Glomerular endothelial cell (primary cell): ENCODE data around the gene UBA52. TPM values are rescaled to one million over a fixed set of nuclear protein-coding genes. Genes with fewer than 3 reads are reported as not detected.
"Not testable (repeated sequence)": the region's sequence is repeated elsewhere in the genome, so short reads cannot be mapped to it uniquely, and the experiment has no call there.

Experiments used
- DNase-seq: peaks from one replicate; pipeline ENCODE4 v3.0.0-alpha.2; 2011; ENCODE audit warnings: low read depth, low spot score; ENCODE audit errors: extremely low read depth
- total RNA-seq: library from RNA; depleted of rRNA; stranded (reverse); fragments of >200 nt; gene quantifications from 2 replicates; pipeline ENCODE4 v1.2.3, GENCODE V29; 2015

Gene UBA52
- total RNA-seq, 1 donor from 2014 or later: 730 TPM

DNA sequence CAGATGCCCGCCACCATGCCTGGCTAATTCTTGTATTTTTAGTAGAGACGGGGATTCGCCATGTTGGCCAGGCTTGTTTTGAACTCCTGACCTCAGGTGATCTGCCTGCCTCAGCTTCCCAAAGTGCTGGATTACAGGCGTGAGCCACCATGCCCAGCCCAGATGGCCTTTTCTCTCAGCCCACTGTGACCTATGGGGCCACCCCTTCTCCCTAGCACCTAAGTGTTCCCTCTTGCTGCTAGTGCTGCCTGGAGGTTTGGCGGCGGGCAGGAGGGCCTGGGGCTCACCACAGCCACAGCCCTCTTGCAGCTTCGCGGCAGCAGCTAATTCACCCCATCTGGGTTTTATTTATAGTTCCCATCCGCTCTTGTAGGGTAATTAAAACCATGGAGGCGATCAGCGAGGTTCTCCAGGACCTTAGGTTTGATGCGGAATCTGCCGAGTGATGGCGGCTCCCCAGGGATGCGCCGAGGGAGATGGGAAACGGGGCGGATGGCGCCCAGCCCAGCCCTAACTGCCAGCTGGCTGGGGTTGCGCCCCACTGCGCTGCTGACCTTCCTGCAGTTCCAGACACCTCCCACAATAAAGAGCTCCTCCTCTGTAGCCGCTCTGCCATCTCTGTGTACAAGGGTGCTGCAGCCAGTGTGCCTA is 20.2 kb downstream of the UBA52 start:
- no peak for DNase-seq

DNA sequence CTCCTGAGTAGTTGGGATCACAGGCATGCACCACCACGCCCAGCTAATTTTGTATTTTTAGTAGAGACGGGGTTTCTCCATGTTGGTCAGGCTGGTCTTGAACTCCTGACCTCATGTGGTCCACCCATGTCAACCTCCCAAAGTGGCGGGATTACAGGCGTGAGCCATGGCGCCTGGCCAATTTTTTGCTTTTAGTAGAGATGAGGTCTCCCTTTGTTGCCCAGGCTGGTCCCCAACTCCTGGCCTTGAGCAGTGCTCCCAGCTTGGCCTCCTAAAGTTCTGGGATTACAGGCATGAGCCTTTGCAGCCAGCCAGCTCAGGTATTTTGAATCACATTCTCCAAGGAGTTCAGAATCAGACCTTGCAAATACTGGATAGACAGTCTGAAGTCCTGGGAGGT is 21.1 kb downstream of the UBA52 start:
- not testable (repeated sequence) for DNase-seq

- no peak for DNase-seq
Observed at GRCh38 chr19:18593367-18594095, 21.9 kb downstream of the UBA52 start.

DNA sequence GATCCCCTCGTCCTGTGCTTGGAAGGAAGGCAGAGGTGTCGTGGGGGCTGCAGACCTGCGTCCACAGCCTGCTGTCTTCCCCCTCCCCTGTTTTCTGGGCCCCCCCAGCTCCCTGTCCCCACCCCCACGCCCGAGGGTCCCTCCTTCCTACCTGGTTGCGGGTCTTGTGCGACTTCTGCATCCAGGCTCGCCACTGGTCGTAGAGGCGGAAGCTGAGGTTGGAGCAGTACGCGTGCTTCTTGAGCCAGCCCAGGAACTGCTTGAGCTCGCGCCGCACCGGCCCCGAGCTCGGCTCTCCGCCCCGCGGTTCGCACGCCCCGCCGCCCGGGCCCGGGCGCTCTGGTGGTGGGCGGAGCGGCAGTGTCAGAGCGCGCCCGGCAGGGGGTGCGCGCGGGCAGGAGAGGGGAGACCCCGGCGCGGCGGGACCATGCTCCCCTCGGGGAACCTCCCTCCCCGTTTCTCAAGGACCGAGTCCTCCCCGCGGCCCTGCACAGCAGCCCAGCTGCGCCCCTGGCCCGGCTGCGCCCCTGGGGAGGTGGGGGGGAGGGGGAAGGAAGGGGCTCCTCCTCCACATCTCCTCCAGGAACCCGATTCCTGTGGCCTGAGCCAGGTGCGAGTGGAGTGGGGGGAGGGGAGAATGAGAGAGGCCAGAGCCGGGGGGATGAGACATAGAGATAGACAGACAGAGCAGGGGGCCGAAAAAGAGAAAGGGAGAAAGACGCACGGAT is 22.6 kb downstream of the UBA52 start:
- DNase-seq: no peak

- no peak for DNase-seq
Observed at GRCh38 chr19:18594824-18595373, 23.2 kb downstream of the UBA52 start.

- no peak for DNase-seq
Observed at GRCh38 chr19:18595475-18595874, 23.8 kb downstream of the UBA52 start.

DNA sequence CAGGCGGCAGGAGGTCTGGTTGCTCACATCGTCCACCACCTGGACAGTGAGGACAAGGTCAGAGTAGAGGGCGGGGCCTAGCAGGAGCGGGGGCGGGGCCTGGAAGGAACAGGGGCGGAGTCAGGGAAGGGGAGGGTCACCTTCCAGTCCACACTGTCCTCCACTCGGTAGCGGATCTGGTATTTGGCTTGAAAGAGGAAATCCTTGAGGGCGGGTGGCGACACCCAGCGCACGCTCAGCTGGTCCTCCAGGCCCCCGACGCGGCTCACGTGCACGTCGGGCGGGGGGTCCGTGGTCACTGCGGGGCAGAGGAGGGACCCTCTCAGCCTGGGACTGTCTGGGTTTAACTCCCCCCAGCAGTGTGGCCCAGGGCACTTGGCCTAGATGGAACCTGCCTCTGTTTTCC is 25.1 kb downstream of the UBA52 start:
- DNase-seq: no peak

DNA sequence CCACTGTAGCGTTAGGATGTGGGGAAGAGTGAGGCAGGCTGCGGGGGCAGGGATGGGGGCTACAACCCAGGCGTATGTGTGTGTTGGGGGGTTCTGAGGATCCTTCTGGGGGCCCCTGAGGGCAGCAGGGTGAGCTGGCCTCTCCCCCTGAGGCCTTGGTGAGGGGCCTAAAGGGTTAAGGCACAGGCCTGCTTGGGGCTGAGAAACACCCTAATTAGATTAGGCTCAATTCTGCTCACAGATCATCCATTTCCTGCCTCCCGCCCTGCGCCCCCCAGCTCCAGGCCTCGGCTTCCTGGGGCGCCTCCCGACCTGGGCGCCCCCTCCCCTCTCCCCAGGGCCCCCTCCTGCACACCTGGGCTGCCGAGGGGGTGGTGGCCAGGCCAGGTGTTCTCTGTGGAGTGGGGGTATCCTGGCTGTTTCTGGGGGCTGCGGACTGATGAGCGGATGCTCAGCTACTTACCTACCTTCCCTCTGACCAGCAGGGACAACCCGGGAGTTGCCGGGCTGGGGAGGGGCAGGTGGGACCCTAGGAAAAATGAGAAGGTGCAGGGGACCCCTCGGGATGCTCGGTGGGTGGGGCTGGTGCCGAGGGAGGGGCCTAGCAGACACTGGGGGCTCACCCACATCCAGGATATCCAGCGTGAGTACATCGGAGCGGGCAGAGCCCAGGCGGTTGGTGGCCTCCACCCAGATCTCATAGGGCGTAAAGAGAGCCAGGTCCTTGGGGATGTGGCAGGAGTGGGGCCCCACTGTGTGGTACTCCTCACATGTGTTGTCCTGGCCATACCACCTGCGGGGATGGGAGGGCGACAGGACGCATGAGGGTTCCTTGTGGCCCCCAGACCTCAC is 26.4 kb downstream of the UBA52 start:
- no peak for DNase-seq

DNA sequence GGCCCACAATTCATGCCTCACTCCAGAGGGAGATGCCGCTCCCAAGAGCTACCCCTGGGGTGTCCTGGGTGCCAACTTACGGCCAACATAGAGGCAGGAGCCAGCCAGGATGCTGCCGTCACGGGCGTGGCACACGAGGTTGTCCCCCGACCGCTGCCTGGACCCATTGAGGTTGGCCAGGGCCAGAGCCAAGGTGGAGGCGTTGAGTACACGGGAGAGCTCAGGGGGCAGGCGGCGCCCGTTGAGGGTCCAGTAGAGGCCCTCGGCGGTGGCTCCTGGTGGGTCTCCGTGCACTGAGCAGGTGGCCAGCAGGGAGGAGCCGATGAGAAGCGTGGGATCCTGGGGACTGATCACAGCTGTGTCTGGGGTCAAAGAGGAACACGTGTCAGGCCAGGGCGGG is 27.8 kb downstream of the UBA52 start:
- no peak for DNase-seq

DNA sequence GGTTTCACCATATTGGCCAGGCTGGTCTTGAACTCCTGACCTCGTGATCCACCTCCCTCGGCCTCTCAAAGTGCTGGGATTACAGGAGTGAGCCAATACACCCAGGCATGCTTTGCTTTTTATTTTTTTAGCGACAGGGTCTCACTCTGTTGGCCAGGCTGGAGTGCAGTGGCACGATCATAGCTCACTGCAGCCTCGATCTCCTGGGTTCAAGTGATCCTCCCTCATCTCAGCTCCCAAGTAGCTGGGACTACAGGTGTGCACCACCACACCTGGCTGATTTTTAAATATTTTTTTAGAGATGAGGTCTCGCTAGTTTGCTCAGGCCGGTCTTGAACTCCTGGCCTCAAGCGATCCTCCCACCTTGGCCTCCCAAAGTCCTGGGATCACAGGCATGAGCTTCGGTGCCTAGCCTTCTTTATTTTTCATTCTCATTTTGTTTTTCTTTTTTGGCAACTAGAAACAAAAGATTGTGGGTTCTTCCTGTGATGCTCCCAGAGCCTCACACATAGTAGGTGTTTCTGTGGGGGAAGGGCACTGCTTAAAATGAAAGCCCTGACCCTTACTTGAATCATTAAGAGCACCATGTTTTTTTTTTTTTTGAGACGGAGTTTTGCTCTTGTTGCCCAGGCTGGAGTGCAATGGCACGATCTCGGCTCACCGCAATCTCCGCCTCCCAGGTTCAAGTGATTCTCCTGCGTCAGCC is 29.2 kb downstream of the UBA52 start:
- not testable (repeated sequence) for DNase-seq

DNA sequence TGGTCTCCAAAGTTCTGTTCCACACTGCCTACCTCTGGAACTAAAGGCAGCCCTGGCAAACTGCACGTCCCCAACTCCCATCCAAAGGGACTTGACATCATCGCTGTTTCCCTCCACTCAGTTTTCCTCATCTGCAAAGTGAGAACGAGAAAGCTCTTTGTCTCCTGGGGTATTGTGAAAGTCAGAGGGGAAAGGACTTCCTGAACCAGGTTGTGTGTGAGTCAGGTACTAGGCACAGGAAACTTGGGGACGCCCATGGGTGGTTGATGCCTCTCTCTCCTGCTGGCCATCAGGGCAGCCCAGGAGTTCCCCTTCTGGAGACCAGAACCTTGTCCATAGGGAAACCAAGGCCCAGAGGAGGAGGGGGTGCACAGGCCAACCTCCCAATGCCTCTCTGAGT is 30.2 kb downstream of the UBA52 start:
- no peak for DNase-seq

DNA sequence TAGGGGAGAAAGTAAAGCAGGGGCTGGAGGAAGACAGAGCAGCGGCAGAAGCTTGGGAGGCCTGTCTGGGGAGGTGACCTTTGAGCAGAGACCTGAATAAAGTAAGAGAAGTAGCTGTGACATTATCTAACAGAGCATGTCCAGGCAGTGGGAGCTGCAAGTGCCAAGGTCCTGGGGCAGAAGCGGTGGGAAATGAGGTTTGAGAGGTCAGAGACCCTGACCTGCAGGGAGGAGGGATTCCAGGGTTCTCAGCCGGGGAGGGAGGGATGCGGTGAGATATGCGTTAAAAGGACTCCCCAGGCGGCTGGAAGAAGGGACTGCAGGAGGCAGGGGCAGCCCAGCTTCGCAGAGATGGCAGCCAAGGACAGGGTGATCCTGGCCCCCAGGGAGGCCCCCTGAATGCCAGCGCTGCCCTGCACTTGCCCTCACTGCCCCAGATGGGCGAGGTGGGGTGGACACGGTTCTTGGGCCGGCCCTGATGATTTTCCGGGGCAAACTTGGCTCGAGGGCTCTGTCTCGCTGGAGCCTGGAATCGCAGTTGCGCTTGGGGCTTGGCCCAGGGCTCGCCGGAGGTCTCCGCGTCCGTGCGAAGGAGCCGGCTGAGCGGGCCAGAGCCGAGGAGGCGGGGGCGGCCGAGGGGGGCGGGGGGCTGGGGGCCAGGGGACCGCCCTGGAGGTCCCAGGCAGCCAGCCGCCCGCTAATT is 31.7 kb downstream of the UBA52 start:
- DNase-seq: no peak

DNA sequence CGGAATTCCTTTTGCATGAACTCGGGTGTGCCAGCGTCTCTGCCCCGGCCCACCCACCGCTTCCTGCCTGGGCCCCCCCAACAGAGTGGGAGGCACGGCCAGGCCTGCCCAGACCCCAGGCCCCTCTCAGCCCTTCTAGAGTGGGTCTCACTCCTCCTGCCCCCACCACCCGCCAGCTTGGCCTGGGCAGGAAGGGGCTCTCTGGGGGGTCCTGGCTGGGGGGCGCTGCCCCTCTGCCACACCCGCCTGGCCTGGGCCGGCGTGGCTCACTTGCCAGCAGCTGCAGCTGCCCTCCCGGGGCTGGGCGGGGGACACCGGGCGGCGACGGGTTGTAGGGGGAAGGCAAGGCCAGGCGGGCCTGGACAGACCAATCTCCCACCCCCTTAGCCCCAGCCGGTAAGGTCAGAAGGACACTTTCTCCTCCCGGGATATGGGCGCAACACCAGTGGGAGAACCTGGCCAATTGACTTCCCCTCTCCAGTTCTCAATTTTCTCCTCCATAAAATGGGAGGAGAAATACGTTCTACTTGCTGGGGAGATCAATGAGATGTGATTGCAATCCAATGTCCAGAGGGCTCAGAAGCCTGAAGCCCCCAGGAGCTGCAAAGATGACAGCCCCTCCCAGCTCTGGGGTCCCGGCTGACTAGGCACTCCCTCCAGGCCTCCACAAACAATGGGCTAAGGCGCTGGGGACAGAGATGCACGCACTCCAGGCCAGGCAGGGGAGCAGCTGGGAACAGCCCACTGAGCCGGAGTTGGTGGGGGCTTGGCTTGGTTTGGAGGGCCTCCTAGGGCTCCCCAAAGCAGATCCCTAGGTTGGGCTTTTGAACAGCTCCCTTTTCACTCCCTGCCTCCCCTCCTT is 32.5 kb downstream of the UBA52 start:
- no peak for DNase-seq

- no peak for DNase-seq
Observed at GRCh38 chr19:18604820-18605159, 33.1 kb downstream of the UBA52 start.

GRCh38 chr19:18605196-18605545 is 33.5 kb downstream of the UBA52 start:
- no peak for DNase-seq

- no peak for DNase-seq
Observed at GRCh38 chr19:18605546-18606280, 34.1 kb downstream of the UBA52 start.

- DNase-seq: no peak
Observed at GRCh38 chr19:18606281-18607225, 34.9 kb downstream of the UBA52 start, which contains the start of gene CRLF1. CRLF1 (minus strand) TSS chr19:18606799; CDS start chr19:18606656, 143 bp downstream.
